ENCODE measurements around the gene PRR5. TPM values are rescaled to one million over a fixed set of nuclear protein-coding genes. Genes with fewer than 3 reads are reported as not detected.

The PRR5 gene
- total RNA-seq, 1 donor from 2014 or later, result 4.0 TPM

DNA sequence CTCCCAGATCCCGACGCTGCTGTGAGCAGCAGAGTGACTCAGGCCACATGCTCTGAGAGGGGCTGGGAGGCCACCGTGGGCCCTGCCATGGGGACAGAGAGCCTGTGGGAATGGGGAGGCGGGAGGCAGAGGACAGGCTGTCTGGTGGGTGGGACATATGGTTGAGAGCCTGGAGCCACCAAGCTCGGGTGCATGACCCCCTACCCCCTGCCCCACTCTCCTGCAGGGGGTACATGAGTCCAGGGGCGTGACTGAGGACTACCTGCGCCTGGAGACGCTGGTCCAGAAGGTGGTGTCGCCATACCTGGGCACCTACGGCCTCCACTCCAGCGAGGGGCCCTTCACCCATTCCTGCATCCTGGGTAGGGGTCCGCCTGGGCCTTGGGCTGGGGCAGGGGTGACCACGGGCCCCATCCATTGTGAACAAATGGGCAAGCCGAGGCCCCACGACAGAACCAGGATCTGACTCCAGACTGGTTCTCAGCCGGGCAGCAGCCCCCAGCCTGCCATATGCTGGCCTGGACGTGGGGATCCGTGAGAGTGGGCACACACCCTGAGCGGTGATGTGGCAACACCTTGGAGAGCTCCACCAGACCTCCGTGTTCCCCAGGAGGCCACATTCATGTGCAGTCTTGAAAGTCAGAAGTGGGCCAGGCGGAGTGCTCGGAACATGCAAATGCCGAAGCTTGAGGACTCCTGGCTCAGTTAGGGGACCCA, 33.0 kb downstream of the PRR5 start:
- no peak overlapping the region for H3K27ac Mint-ChIP-seq
- Histone ChIP-seq H3K4me3 (no peak overlapping the region), H3F3A (ENCODE audit: low read depth) (peaks cover 15% of the 10 kb centered on the region), H3K4me2 (no peak overlapping the region), H3K27me3 (no peaks in the 10 kb centered on the region), H4K20me1 (ENCODE audit: low read depth) (peaks cover 3% of the 10 kb centered on the region), H2AFZ (replicated peaks) (no peak overlapping the region), H3K9ac (no peak overlapping the region), H3K4me1 (no peaks in the 10 kb centered on the region), H3K36me3 (no peaks in the 10 kb centered on the region), H3K9me3 (ENCODE audit: low read depth) (no peaks in the 10 kb centered on the region), H3K27ac (no peak overlapping the region), H3K79me2 (ENCODE audit: low read depth) (no peaks in the 10 kb centered on the region)
- no peak overlapping the region for H3K4me3 Mint-ChIP-seq
- no peaks in the 10 kb centered on the region for H3K9me3 Mint-ChIP-seq
- no peaks in the 10 kb centered on the region for H3K36me3 Mint-ChIP-seq
- peaks cover 13% of the 10 kb centered on the region for H3K4me1 Mint-ChIP-seq
- H3K27me3 Mint-ChIP-seq (ENCODE audit: insufficient read depth, low read depth), result peaks cover 5% of the 10 kb centered on the region
- DNase-seq (ENCODE audit: low spot score), result peak; percentile 30
- TF ChIP-seq CTCF (IDR thresholded peaks at IDR 0.05) (no peak), EZH2phosphoT487 (IDR thresholded peaks at IDR 0.05) (no peak), EZH2 (IDR thresholded peaks at IDR 0.05) (no peak)

- H3K9me3 Mint-ChIP-seq, result no peaks in the 10 kb centered on the region
- Histone ChIP-seq H3K27me3 (no peaks in the 10 kb centered on the region), H3K9ac (no peak overlapping the region), H3K4me1 (no peaks in the 10 kb centered on the region), H3K9me3 (ENCODE audit: low read depth) (no peaks in the 10 kb centered on the region), H4K20me1 (ENCODE audit: low read depth) (peaks cover 3% of the 10 kb centered on the region), H3K79me2 (ENCODE audit: low read depth) (no peaks in the 10 kb centered on the region), H3K4me3 (no peak overlapping the region), H3K4me2 (no peak overlapping the region), H3F3A (ENCODE audit: low read depth) (peaks cover 15% of the 10 kb centered on the region), H3K27ac (no peak overlapping the region), H3K36me3 (no peaks in the 10 kb centered on the region), H2AFZ (replicated peaks) (no peak overlapping the region)
- peaks cover 5% of the 10 kb centered on the region for H3K4me1 Mint-ChIP-seq
- H3K27ac Mint-ChIP-seq, result peak overlapping the region; percentile 42
- H3K27me3 Mint-ChIP-seq (ENCODE audit: insufficient read depth, low read depth), result peaks cover 11% of the 10 kb centered on the region
- TF ChIP-seq EZH2 (IDR thresholded peaks at IDR 0.05) (no peak), EZH2phosphoT487 (IDR thresholded peaks at IDR 0.05) (no peak), CTCF (IDR thresholded peaks at IDR 0.05) (peak; percentile 92)
- H3K4me3 Mint-ChIP-seq, result no peak overlapping the region
- peak; percentile 86 for DNase-seq (ENCODE audit: low spot score)
- H3K36me3 Mint-ChIP-seq, result no peaks in the 10 kb centered on the region
These were observed 33.8 kb downstream of the PRR5 start for GRCh38 chr22:44735518-44736428.

DNA sequence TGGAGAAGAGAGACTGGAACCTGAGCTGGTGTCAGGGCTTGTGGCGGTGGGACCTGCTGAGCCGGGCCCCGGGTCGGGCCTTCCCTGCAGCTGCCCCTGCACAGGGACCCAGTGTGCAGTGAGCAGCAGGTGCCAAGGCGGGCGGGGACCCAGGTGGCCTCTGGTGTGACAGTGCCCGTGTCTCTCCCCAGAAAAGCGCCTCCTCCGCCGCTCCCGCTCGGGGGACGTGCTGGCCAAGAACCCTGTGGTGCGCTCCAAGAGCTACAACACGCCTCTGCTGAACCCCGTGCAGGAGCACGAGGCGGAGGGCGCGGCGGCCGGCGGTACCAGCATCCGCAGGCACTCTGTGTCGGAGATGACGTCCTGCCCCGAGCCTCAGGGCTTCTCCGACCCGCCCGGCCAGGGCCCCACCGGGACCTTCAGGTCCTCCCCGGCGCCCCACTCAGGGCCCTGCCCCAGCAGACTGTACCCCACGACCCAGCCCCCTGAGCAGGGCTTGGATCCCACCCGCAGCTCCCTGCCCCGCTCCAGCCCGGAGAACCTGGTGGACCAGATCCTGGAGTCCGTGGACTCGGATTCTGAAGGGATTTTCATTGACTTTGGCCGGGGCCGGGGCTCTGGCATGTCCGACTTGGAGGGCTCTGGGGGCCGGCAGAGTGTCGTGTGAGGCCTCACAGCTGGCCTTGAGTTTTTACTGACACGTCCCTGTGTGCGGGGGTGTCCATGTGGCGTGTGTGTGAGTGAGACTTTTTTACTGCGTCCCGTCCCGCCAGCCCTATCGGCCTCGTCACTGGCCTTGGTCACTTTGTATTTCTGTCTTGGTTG, 34.8 kb downstream of the PRR5 start:
- Mint-ChIP-seq H3K4me3 (no peak overlapping the region), H3K36me3 (no peaks in the 10 kb centered on the region), H3K4me1 (peaks cover 2% of the 10 kb centered on the region), H3K27ac (no peak overlapping the region), H3K27me3 (ENCODE audit: insufficient read depth, low read depth) (peaks cover 12% of the 10 kb centered on the region), H3K9me3 (no peaks in the 10 kb centered on the region)
- Histone ChIP-seq H3K79me2 (ENCODE audit: low read depth) (no peaks in the 10 kb centered on the region), H3F3A (ENCODE audit: low read depth) (peaks cover 15% of the 10 kb centered on the region), H3K27me3 (no peaks in the 10 kb centered on the region), H3K36me3 (no peaks in the 10 kb centered on the region), H3K27ac (no peak overlapping the region), H3K4me2 (no peak overlapping the region), H2AFZ (replicated peaks) (no peak overlapping the region), H3K4me3 (no peak overlapping the region), H4K20me1 (ENCODE audit: low read depth) (peaks cover 3% of the 10 kb centered on the region), H3K4me1 (no peaks in the 10 kb centered on the region), H3K9me3 (ENCODE audit: low read depth) (no peaks in the 10 kb centered on the region), H3K9ac (no peak overlapping the region)
- TF ChIP-seq EZH2phosphoT487 (IDR thresholded peaks at IDR 0.05) (no peak), CTCF (IDR thresholded peaks at IDR 0.05) (no peak), EZH2 (IDR thresholded peaks at IDR 0.05) (no peak)
- DNase-seq (ENCODE audit: low spot score), result no peak
